K562 (cell line): ENCODE data around the gene SLC4A2. TPM values are rescaled to one million over a fixed set of nuclear protein-coding genes. Genes with fewer than 3 reads are reported as not detected.

Experiments
- CHD2 ChIP-seq: IDR thresholded peaks from 2 replicates; pipeline ENCODE4 v1.6.1; 2011; ENCODE audit warnings: low read depth, low read length
- FOXK1 ChIP-seq: sonication (generic); formaldehyde crosslinking; IDR thresholded peaks from 2 replicates; pipeline ENCODE4 v1.8.0; 2022; ENCODE audit warnings: missing genetic modification reagents, mild to moderate bottlenecking, borderline replicate concordance
- HLTF ChIP-seq: fragments of 450-650 bp; IDR thresholded peaks from 2 replicates; pipeline ENCODE4 v1.6.1; 2016
- KLF16 ChIP-seq: IDR thresholded peaks from 2 replicates; pipeline ENCODE4 v1.6.1; 2016; ENCODE audit warnings: antibody characterized with exemption
- MBD2 ChIP-seq: sonication (generic); IDR thresholded peaks from 2 replicates; pipeline ENCODE4 v1.6.1; 2016; ENCODE audit warnings: low read depth, borderline replicate concordance
- TSHZ1 ChIP-seq: fragments of 250-450 bp; sonication (Bioruptor Pico); IDR thresholded peaks from 2 replicates; pipeline ENCODE4 v1.4.0; 2020; ENCODE audit warnings: mild to moderate bottlenecking, moderate library complexity
- ZKSCAN1 ChIP-seq: fragments of 150-350 bp; IDR thresholded peaks from 2 replicates; pipeline ENCODE4 v1.6.1; 2016; ENCODE audit warnings: low read depth, low read length
- ZNF717 ChIP-seq: fragments of 250-450 bp; sonication (Bioruptor Pico); IDR thresholded peaks from 2 replicates; pipeline ENCODE4 v1.5.0; 2021
- polyA plus RNA-seq, 8 experiments: library from polyadenylated mRNA; depleted of rRNA in 4 of 8; stranded (reverse) in 5 of 8; unstranded in 3 of 8; fragments of >200 nt; fragmentation: Nextera tagmentation in 2 of 8; fragmentation: Illumina TruSeq in 1 of 8; extraction: Ambion mirVana in 2 of 8; extraction: Trizol in 1 of 8; gene quantifications; 2 replicates each; pipeline versions ENCODE4 v1.2.1 to v1.2.3, GENCODE V29; 2011 to 2014; ENCODE audit warnings: inconsistent platforms in 1 of 8, missing spikeins in 1 of 8
- total RNA-seq, 7 experiments: library from RNA; depleted of rRNA in 6 of 7; stranded (reverse); fragments of >200 nt in 6 of 7; fragmentation: Illumina TruSeq in 2 of 7; extraction: Trizol in 2 of 7; gene quantifications; 2 replicates each; pipeline versions ENCODE4 v1.2.1 to v1.2.3, GENCODE V29; 2011 to 2021; ENCODE audit warnings: low replicate concordance in 1 of 7
- TF ChIP-seq, protein P1 (sequence below): sonication (generic); formaldehyde crosslinking; IDR thresholded peaks from 2 replicates; pipeline ENCODE4 v1.8.1; 2023; ENCODE audit warnings: missing genetic modification reagents, mild to moderate bottlenecking, borderline replicate concordance
- TF ChIP-seq, protein P2 (sequence below), 3 experiments: fragments of 200-800 bp in 1 of 3; fragments of 250-450 bp in 1 of 3; fragments of 450-650 bp in 1 of 3; sonication (Bioruptor Pico) in 1 of 3; sonication (Bioruptor generic) in 1 of 3; formaldehyde crosslinking in 1 of 3; IDR thresholded peaks; 2 replicates each; pipeline versions ENCODE4 v1.6.1 to v1.8.0; 2016 to 2022; ENCODE audit warnings: mild to moderate bottlenecking in 2 of 3, missing genetic modification characterization in 2 of 3, missing compliant biosample characterization in 1 of 3, moderate library complexity in 1 of 3
- TF ChIP-seq, protein P3 (sequence below): sonication (generic); formaldehyde crosslinking; IDR thresholded peaks from 2 replicates; pipeline ENCODE4 v1.8.0; 2022; ENCODE audit warnings: mild to moderate bottlenecking, low read depth, missing genetic modification reagents

SLC4A2 gene
- total and polyA plus RNA-seq, 9 of the 15 experiments (the other 6 are each of a cell fraction or from before 2014, with no cell fraction given) = 11.4 to 375 (median 130) TPM

DNA sequence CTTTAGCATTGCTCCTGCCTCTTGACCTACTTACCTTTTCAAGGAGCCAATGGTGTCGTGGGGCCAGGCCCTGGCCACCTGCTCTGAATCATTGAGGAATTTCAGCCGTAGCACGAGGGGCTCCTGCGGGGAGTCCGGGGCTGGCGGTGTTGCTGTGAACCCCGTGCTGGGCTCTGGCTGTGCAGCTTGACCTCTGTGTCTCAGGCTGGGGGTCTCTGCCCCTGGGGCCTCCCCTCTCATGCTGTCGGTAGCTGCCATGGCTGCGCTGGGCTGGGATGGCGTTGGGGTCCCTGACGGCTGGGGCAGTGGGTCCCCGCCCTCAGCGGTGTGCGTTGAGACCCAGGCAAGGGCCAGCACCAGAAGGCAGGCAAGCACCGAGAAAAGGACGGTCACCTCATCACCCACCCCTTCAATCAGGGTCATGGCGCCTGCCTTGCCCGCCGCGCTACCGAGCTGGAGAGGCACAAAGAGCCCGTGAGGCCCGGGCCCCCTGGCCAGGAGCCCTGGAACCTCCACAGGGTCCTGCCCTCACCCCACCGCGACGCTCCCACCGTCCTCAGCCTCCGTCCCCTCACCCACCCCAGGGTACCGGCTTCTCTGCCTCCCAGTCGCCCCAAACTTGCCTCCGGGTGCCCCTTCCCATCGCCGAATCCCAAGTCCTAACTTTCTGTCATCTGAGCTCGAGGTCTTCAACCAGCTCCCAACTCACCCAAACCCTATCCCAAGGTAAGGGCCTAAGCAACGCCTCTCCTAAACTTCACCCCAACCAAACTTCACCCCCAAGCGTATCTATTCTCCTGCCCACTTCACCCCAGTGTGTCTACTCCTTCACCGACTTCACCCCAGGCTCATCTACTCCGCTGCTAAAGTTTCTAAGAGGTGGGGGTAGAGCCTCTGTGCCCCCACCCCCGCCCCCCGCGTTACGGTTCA is 23.0 kb downstream of the SLC4A2 start (continued):
- TF ChIP-seq MBD2 = no peak; the same call in 1 of the 2 replicates
- no peak for TF ChIP-seq CHD2
- TF ChIP-seq, protein P1, sequence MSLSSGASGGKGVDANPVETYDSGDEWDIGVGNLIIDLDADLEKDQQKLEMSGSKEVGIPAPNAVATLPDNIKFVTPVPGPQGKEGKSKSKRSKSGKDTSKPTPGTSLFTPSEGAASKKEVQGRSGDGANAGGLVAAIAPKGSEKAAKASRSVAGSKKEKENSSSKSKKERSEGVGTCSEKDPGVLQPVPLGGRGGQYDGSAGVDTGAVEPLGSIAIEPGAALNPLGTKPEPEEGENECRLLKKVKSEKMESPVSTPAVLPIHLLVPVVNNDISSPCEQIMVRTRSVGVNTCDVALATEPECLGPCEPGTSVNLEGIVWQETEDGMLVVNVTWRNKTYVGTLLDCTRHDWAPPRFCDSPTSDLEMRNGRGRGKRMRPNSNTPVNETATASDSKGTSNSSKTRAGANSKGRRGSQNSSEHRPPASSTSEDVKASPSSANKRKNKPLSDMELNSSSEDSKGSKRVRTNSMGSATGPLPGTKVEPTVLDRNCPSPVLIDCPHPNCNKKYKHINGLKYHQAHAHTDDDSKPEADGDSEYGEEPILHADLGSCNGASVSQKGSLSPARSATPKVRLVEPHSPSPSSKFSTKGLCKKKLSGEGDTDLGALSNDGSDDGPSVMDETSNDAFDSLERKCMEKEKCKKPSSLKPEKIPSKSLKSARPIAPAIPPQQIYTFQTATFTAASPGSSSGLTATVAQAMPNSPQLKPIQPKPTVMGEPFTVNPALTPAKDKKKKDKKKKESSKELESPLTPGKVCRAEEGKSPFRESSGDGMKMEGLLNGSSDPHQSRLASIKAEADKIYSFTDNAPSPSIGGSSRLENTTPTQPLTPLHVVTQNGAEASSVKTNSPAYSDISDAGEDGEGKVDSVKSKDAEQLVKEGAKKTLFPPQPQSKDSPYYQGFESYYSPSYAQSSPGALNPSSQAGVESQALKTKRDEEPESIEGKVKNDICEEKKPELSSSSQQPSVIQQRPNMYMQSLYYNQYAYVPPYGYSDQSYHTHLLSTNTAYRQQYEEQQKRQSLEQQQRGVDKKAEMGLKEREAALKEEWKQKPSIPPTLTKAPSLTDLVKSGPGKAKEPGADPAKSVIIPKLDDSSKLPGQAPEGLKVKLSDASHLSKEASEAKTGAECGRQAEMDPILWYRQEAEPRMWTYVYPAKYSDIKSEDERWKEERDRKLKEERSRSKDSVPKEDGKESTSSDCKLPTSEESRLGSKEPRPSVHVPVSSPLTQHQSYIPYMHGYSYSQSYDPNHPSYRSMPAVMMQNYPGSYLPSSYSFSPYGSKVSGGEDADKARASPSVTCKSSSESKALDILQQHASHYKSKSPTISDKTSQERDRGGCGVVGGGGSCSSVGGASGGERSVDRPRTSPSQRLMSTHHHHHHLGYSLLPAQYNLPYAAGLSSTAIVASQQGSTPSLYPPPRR (CRISPR knock-in tag) = no peak
- TF ChIP-seq FOXK1 (CRISPR knock-in tag) = no peak
- no peak for TF ChIP-seq ZKSCAN1
- TF ChIP-seq, protein P2, sequence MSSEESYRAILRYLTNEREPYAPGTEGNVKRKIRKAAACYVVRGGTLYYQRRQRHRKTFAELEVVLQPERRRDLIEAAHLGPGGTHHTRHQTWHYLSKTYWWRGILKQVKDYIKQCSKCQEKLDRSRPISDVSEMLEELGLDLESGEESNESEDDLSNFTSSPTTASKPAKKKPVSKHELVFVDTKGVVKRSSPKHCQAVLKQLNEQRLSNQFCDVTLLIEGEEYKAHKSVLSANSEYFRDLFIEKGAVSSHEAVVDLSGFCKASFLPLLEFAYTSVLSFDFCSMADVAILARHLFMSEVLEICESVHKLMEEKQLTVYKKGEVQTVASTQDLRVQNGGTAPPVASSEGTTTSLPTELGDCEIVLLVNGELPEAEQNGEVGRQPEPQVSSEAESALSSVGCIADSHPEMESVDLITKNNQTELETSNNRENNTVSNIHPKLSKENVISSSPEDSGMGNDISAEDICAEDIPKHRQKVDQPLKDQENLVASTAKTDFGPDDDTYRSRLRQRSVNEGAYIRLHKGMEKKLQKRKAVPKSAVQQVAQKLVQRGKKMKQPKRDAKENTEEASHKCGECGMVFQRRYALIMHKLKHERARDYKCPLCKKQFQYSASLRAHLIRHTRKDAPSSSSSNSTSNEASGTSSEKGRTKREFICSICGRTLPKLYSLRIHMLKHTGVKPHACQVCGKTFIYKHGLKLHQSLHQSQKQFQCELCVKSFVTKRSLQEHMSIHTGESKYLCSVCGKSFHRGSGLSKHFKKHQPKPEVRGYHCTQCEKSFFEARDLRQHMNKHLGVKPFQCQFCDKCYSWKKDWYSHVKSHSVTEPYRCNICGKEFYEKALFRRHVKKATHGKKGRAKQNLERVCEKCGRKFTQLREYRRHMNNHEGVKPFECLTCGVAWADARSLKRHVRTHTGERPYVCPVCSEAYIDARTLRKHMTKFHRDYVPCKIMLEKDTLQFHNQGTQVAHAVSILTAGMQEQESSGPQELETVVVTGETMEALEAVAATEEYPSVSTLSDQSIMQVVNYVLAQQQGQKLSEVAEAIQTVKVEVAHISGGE (CRISPR knock-in tag; IDR thresholded peaks at IDR 0.05) = no peak
- TF ChIP-seq KLF16 = no peak
- TF ChIP-seq HLTF = peak; percentile 74; the same call in 1 of the 2 replicates
- no peak for TF ChIP-seq TSHZ1 (CRISPR knock-in tag)
- no peak for TF ChIP-seq ZNF717 (CRISPR knock-in tag)
- TF ChIP-seq, protein P3, sequence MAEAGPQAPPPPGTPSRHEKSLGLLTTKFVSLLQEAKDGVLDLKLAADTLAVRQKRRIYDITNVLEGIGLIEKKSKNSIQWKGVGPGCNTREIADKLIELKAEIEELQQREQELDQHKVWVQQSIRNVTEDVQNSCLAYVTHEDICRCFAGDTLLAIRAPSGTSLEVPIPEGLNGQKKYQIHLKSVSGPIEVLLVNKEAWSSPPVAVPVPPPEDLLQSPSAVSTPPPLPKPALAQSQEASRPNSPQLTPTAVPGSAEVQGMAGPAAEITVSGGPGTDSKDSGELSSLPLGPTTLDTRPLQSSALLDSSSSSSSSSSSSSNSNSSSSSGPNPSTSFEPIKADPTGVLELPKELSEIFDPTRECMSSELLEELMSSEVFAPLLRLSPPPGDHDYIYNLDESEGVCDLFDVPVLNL (CRISPR knock-in tag) = no peak
